Mesothelial cell of epicardium (in vitro differentiated cells): Measurements from ENCODE around the gene EPHA10. TPM values are rescaled to one million over a fixed set of nuclear protein-coding genes. Genes with fewer than 3 reads are reported as not detected.
"Not testable (repeated sequence)": the region's sequence is repeated elsewhere in the genome, so short reads cannot be mapped to it uniquely, and the experiment has no call there.

Source experiments
- DNase-seq, 2 experiments: peaks; one replicate each; pipeline ENCODE4 v3.0.0; 2021; ENCODE audit warnings: low spot score in 2 of 2; ENCODE audit not compliant: unreplicated experiment in 2 of 2
- H3K27ac Mint-ChIP-seq: 2 replicates; pipeline ENCODE4 v1.8.0; 2021; ENCODE audit warnings: mixed read lengths
- H3K27me3 Mint-ChIP-seq: 2 replicates; pipeline ENCODE4 v1.8.0; 2021; ENCODE audit warnings: low read depth, mixed read lengths
- H3K36me3 Mint-ChIP-seq: 2 replicates; pipeline ENCODE4 v1.8.0; 2021; ENCODE audit warnings: mixed read lengths
- H3K4me1 Mint-ChIP-seq: 2 replicates; pipeline ENCODE4 v1.8.0; 2021; ENCODE audit warnings: mixed read lengths
- H3K4me3 Mint-ChIP-seq: 2 replicates; pipeline ENCODE4 v1.8.0; 2021; ENCODE audit warnings: mild to moderate bottlenecking, moderate library complexity, mixed read lengths
- H3K9me3 Mint-ChIP-seq: 2 replicates; pipeline ENCODE4 v1.8.0; 2021; ENCODE audit warnings: mixed read lengths
- CTCF ChIP-seq: fragments of 200-600 bp; sonication (generic); IDR thresholded peaks from one replicate; pipeline ENCODE4 v1.5.0; 2021; ENCODE audit warnings: antibody characterized with exemption; ENCODE audit not compliant: unreplicated experiment
- total RNA-seq: library from RNA; stranded (reverse); gene quantifications from 3 replicates; pipeline ENCODE4 v1.2.1, GENCODE V29; 2021

The EPHA10 gene
- total RNA-seq, 1 donor from 2014 or later = 0.18 TPM

- H3K4me3 Mint-ChIP-seq = no peak overlapping the region
- H3K27me3 Mint-ChIP-seq = peaks cover 35% of the 10 kb centered on the region
- no peak for TF ChIP-seq CTCF
- H3K4me1 Mint-ChIP-seq = no peaks in the 10 kb centered on the region
- no peak overlapping the region for H3K27ac Mint-ChIP-seq
- DNase-seq = no peak
- H3K36me3 Mint-ChIP-seq = no peaks in the 10 kb centered on the region
- H3K9me3 Mint-ChIP-seq = peaks cover 6% of the 10 kb centered on the region
Measured at GRCh38 chr1:37778654-37779053, 13.7 kb upstream of the EPHA10 start.

- no peak for DNase-seq
- H3K27ac Mint-ChIP-seq = no peak overlapping the region
- H3K4me3 Mint-ChIP-seq = no peak overlapping the region
- peaks cover 31% of the 10 kb centered on the region for H3K27me3 Mint-ChIP-seq
- no peak for TF ChIP-seq CTCF
- H3K9me3 Mint-ChIP-seq = peaks cover 7% of the 10 kb centered on the region
- no peaks in the 10 kb centered on the region for H3K4me1 Mint-ChIP-seq
- H3K36me3 Mint-ChIP-seq = no peaks in the 10 kb centered on the region
Measured at GRCh38 chr1:37776946-37777516, 12.1 kb upstream of the EPHA10 start.

GRCh38 chr1:37771440-37771839 is 6.5 kb upstream of the EPHA10 start:
- not testable (repeated sequence) for H3K4me3 Mint-ChIP-seq, H3K9me3 Mint-ChIP-seq, H3K27ac Mint-ChIP-seq, H3K4me1 Mint-ChIP-seq, DNase-seq, H3K36me3 Mint-ChIP-seq
- H3K27me3 Mint-ChIP-seq = peaks cover 52% of the 10 kb centered on the region

DNA sequence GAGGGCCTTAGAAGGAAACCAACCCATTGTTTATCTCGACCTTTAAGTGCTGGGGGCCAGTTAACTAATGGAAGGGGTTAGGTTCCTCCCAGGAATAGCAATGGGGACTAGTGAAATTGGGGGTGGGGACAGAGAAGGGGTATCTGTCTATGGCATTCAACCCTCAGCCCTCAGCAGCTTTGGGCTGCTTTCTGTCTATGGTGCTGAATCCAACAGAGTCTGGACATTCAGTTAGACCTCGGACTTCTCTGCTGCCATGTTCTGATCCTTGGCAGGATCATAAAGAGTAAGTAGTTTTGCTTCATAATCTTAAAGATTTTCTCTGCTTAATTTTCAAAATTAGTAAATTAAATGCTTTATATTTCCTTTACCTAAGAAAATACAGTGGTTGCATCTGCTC is 2.6 kb upstream of the EPHA10 start:
- Mint-ChIP-seq H3K36me3 (no peaks in the 10 kb centered on the region), H3K9me3 (no peaks in the 10 kb centered on the region), H3K4me1 (no peaks in the 10 kb centered on the region), H3K27ac (no peak overlapping the region), H3K27me3 (peaks cover 88% of the 10 kb centered on the region), H3K4me3 (no peak overlapping the region)
- no peak for DNase-seq
- no peak for TF ChIP-seq CTCF

- H3K9me3 Mint-ChIP-seq = no peaks in the 10 kb centered on the region
- no peak overlapping the region for H3K27ac Mint-ChIP-seq
- DNase-seq = no peak
- peaks cover 97% of the 10 kb centered on the region for H3K27me3 Mint-ChIP-seq
- no peak for TF ChIP-seq CTCF
- no peak overlapping the region for H3K4me3 Mint-ChIP-seq
- H3K4me1 Mint-ChIP-seq = no peaks in the 10 kb centered on the region
- no peaks in the 10 kb centered on the region for H3K36me3 Mint-ChIP-seq
Measured at GRCh38 chr1:37765916-37766664, 1.2 kb upstream of the EPHA10 start.

- Mint-ChIP-seq H3K27me3 (peaks cover 83% of the 10 kb centered on the region), H3K9me3 (no peaks in the 10 kb centered on the region), H3K36me3 (no peaks in the 10 kb centered on the region), H3K4me3 (no peak overlapping the region), H3K4me1 (no peaks in the 10 kb centered on the region), H3K27ac (no peak overlapping the region)
- TF ChIP-seq CTCF = no peak
- peak; percentile 54 to 84 for DNase-seq
Measured at GRCh38 chr1:37764414-37764825, 500 bp downstream of the EPHA10 start.
